Epithelial cell of esophagus (primary cell): ENCODE measurements around the gene GDPD4.

Experiments
- DNase-seq: peaks from one replicate; pipeline ENCODE4 v3.0.0; 2010; ENCODE audit warnings: low read depth
- H3K4me3 ChIP-seq: 2 replicates; pipeline ENCODE4 v1.5.1; 2011; ENCODE audit warnings: mild to moderate bottlenecking, low read length, control low read depth
- CTCF ChIP-seq: IDR thresholded peaks from 2 replicates; pipeline ENCODE4 v1.5.1; 2011; ENCODE audit warnings: low read depth, mild to moderate bottlenecking, low read length, control low read depth, inconsistent platforms; ENCODE audit not compliant: insufficient read depth; ENCODE audit errors: missing control alignments

Gene GDPD4

GRCh38 chr11:77208535-77208934 lies 93.0 kb downstream of the GDPD4 start:
- DNase-seq = no peak
- H3K4me3 ChIP-seq = no peak overlapping the region
- no peak for TF ChIP-seq CTCF

- no peak overlapping the region for H3K4me3 ChIP-seq
- DNase-seq = no peak
- no peak for TF ChIP-seq CTCF
These were observed 93.7 kb downstream of the GDPD4 start for GRCh38 chr11:77207618-77208313.

GRCh38 chr11:77207019-77207485 lies 94.4 kb downstream of the GDPD4 start:
- TF ChIP-seq CTCF = no peak
- no peak for DNase-seq
- no peak overlapping the region for H3K4me3 ChIP-seq

GRCh38 chr11:77206264-77207018 lies 95.0 kb downstream of the GDPD4 start:
- no peak for DNase-seq
- no peak overlapping the region for H3K4me3 ChIP-seq
- TF ChIP-seq CTCF = no peak

- TF ChIP-seq CTCF = no peak
- no peak overlapping the region for H3K4me3 ChIP-seq
- DNase-seq = no peak
These were observed 95.8 kb downstream of the GDPD4 start for GRCh38 chr11:77205467-77206263.

GRCh38 chr11:77204754-77205466 lies 96.6 kb downstream of the GDPD4 start:
- no peak for DNase-seq
- no peak for TF ChIP-seq CTCF
- H3K4me3 ChIP-seq = no peak overlapping the region
